OCI-LY1 (cell line): ENCODE results near the gene HSFX2.
"Not testable (repeated sequence)": the region's sequence is repeated elsewhere in the genome, so short reads cannot be mapped to it uniquely, and the experiment has no call there.

Experiments
- H2AFZ ChIP-seq: fragments of 200-600 bp; sonication (generic), shearing (Covaris generic); 2 replicates; pipeline ENCODE4 v1.6.0; 2014; ENCODE audit warnings: antibody characterized with exemption, mild to moderate bottlenecking, low read length
- H3F3A ChIP-seq: fragments of 200-600 bp; sonication (generic), shearing (Covaris generic); 2 replicates; pipeline ENCODE4 v1.6.0; 2014; ENCODE audit warnings: mild to moderate bottlenecking, antibody characterized with exemption, low read length, moderate library complexity; ENCODE audit not compliant: insufficient read depth
- H3K27ac ChIP-seq: fragments of 200-600 bp; sonication (generic); 2 replicates; pipeline ENCODE4 v1.5.1; 2014; ENCODE audit warnings: low read length, mixed run types, mild to moderate bottlenecking, low read depth; ENCODE audit not compliant: poor library complexity, severe bottlenecking
- H3K27me3 ChIP-seq: fragments of 200-600 bp; sonication (generic); 2 replicates; pipeline ENCODE4 v1.6.0; 2014; ENCODE audit warnings: antibody characterized with exemption, mild to moderate bottlenecking, low read length, moderate library complexity; ENCODE audit not compliant: insufficient read depth
- H3K36me3 ChIP-seq: fragments of 200-600 bp; sonication (generic); 2 replicates; pipeline ENCODE4 v1.6.1; 2014; ENCODE audit warnings: mild to moderate bottlenecking, antibody characterized with exemption, low read length, moderate library complexity, mixed read lengths; ENCODE audit not compliant: insufficient read depth
- H3K4me1 ChIP-seq: fragments of 200-600 bp; sonication (generic); 2 replicates; pipeline ENCODE4 v1.5.1; 2014; ENCODE audit warnings: mild to moderate bottlenecking, low read length, moderate library complexity; ENCODE audit not compliant: insufficient read depth, severe bottlenecking
- H3K4me2 ChIP-seq: fragments of 200-600 bp; sonication (generic), shearing (Covaris generic); 2 replicates; pipeline ENCODE4 v1.6.1; 2014; ENCODE audit warnings: low read length
- H3K4me3 ChIP-seq: fragments of 200-600 bp; sonication (generic); 2 replicates; pipeline ENCODE4 v1.5.1; 2014; ENCODE audit warnings: low read length, low read depth, mild to moderate bottlenecking, mixed read lengths; ENCODE audit not compliant: poor library complexity, severe bottlenecking
- H3K79me2 ChIP-seq: fragments of 200-600 bp; shearing (Covaris generic); 2 replicates; pipeline ENCODE4 v1.6.1; 2016; ENCODE audit warnings: mixed run types, low read length, mixed read lengths; ENCODE audit not compliant: insufficient read depth
- H3K9ac ChIP-seq: fragments of 200-600 bp; sonication (generic), shearing (Covaris generic); 2 replicates; pipeline ENCODE4 v1.6.1; 2014; ENCODE audit warnings: mild to moderate bottlenecking, low read length, mixed read lengths
- H3K9me2 ChIP-seq: fragments of 200-600 bp; sonication (generic), shearing (Covaris generic); 2 replicates; pipeline ENCODE4 v1.6.1; 2014; ENCODE audit warnings: low read depth, mild to moderate bottlenecking, low read length, mixed read lengths
- H3K9me3 ChIP-seq: fragments of 200-600 bp; shearing (Covaris generic); 2 replicates; pipeline ENCODE4 v1.6.1; 2014; ENCODE audit warnings: low read length, mixed read lengths
- H4K20me1 ChIP-seq: fragments of 200-600 bp; sonication (generic), shearing (Covaris generic); 2 replicates; pipeline ENCODE4 v1.6.0; 2016; ENCODE audit warnings: mild to moderate bottlenecking, low read length; ENCODE audit not compliant: insufficient read depth

Gene HSFX2

DNA sequence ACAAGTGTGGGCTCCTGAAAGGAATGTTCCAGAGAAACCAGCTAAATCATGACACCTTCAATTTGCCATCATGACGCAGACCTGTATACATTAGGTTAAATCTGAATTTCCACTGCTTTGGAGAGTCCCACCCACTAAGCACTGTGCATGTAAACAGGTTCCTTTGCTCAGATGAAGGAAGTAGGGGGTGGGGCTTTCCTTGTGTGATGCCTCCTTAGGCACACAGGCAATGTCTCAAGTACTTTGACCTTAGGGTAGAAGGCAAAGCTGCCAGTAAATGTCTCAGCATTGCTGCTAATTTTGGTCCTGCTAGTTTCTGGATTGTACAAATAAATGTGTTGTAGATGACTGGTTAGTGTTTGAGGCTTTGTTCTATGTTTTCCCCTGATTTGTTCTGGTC is 48.2 kb downstream of the HSFX2 start:
- H3K27ac ChIP-seq, H3K9ac ChIP-seq, H3K36me3 ChIP-seq, H3K79me2 ChIP-seq, H3F3A ChIP-seq, H3K4me2 ChIP-seq, H3K27me3 ChIP-seq, H3K9me3 ChIP-seq, H3K4me3 ChIP-seq, H2AFZ ChIP-seq, H4K20me1 ChIP-seq, H3K4me1 ChIP-seq, H3K9me2 ChIP-seq: not testable (repeated sequence)

DNA sequence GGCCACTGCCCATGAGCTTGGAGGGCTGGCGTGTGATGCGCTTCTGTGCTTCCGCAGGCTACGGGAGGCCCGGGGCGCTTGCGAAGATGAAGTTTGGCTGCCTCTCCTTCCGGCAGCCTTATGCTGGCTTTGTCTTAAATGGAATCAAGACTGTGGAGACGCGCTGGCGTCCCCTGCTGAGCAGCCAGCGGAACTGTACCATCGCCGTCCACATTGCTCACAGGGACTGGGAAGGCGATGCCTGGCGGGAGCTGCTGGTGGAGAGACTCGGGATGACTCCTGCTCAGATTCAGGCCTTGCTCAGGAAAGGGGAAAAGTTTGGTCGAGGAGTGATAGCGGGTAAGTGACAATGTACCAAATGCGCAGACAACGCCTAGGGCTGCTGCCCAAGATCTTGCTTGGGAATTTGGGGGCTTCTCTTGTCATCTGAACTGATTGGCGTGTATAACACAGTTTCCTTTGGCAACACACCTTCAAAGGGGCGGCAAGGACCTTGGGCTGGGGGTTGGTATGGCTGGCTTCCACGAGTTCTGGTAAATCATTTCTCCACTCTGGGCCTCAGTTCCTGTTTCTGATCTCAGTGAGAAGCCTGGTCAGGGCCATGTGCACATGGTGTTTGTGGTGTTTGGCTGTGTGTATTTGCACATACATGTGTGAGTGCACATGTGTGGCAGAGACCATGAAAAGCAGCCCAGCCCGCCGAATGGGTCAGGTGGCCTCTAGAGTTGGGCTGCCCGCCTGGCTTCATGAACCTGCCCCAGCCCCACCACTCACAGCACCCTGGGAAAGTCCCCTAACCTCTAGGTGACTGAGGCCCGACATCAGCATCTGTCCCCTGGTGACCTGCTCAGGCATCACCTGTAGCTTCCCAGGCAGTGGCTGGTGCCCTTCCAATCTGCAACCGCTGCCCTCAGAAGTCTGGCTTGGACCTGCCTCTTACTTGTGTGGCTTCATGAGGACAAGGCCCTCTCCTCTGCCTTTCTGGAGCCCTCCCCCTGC is 49.3 kb downstream of the HSFX2 start:
- not testable (repeated sequence) for H3F3A ChIP-seq, H3K9me2 ChIP-seq, H3K9me3 ChIP-seq, H3K4me1 ChIP-seq, H3K27me3 ChIP-seq, H3K36me3 ChIP-seq, H2AFZ ChIP-seq, H3K4me2 ChIP-seq, H3K9ac ChIP-seq, H3K4me3 ChIP-seq, H3K27ac ChIP-seq, H3K79me2 ChIP-seq, H4K20me1 ChIP-seq
